ENCODE measurements around the gene GSK3A.
"Not testable (repeated sequence)": the region's sequence is repeated elsewhere in the genome, so short reads cannot be mapped to it uniquely, and the experiment has no call there.

Gene GSK3A

GRCh38 chr19:42275103-42275502 is 32.7 kb upstream of the GSK3A start:
- Mint-ChIP-seq H3K27me3 (no peaks in the 10 kb centered on the region), H3K9me3 (no peaks in the 10 kb centered on the region), H3K27ac (peak overlapping the region; percentile 46), H3K4me3 (no peak overlapping the region), H3K36me3 (peaks cover 37% of the 10 kb centered on the region), H3K4me1 (peaks cover 56% of the 10 kb centered on the region)
- ATAC-seq: no peak

- H3K36me3 Mint-ChIP-seq: peaks cover 37% of the 10 kb centered on the region
Measured at GRCh38 chr19:42274065-42274682, 31.8 kb upstream of the GSK3A start.

GRCh38 chr19:42273407-42274064 is 31.1 kb upstream of the GSK3A start:
- ATAC-seq: no peak
- peaks cover 52% of the 10 kb centered on the region for H3K4me1 Mint-ChIP-seq
- peaks cover 37% of the 10 kb centered on the region for H3K36me3 Mint-ChIP-seq
- no peaks in the 10 kb centered on the region for H3K9me3 Mint-ChIP-seq
- no peak overlapping the region for H3K4me3 Mint-ChIP-seq
- no peak overlapping the region for H3K27ac Mint-ChIP-seq
- H3K27me3 Mint-ChIP-seq: no peaks in the 10 kb centered on the region

More at GRCh38 chr19:42274065-42274682, 31.8 kb upstream of the GSK3A start:
- H3K4me1 Mint-ChIP-seq: peaks cover 58% of the 10 kb centered on the region
- no peak for ATAC-seq
- H3K27ac Mint-ChIP-seq: peak overlapping the region; percentile 46
- no peaks in the 10 kb centered on the region for H3K27me3 Mint-ChIP-seq
- H3K4me3 Mint-ChIP-seq: no peak overlapping the region
- H3K9me3 Mint-ChIP-seq: no peaks in the 10 kb centered on the region

- Mint-ChIP-seq H3K36me3 (peaks cover 37% of the 10 kb centered on the region), H3K4me1 (peaks cover 46% of the 10 kb centered on the region), H3K4me3 (no peak overlapping the region), H3K9me3 (no peaks in the 10 kb centered on the region), H3K27me3 (no peaks in the 10 kb centered on the region), H3K27ac (no peak overlapping the region)
- no peak for ATAC-seq
Measured at GRCh38 chr19:42272989-42273406, 30.6 kb upstream of the GSK3A start.

- no peak overlapping the region for H3K27ac Mint-ChIP-seq
- no peak for ATAC-seq
- peaks cover 45% of the 10 kb centered on the region for H3K4me1 Mint-ChIP-seq
- H3K27me3 Mint-ChIP-seq: no peaks in the 10 kb centered on the region
- peaks cover 37% of the 10 kb centered on the region for H3K36me3 Mint-ChIP-seq
- H3K4me3 Mint-ChIP-seq: no peak overlapping the region
- H3K9me3 Mint-ChIP-seq: no peaks in the 10 kb centered on the region
Measured at GRCh38 chr19:42272535-42272897, 30.1 kb upstream of the GSK3A start.

GRCh38 chr19:42271861-42272534 is 29.6 kb upstream of the GSK3A start:
- Mint-ChIP-seq H3K27me3 (no peaks in the 10 kb centered on the region), H3K4me1 (peaks cover 45% of the 10 kb centered on the region), H3K4me3 (no peak overlapping the region), H3K9me3 (no peaks in the 10 kb centered on the region), H3K27ac (no peak overlapping the region), H3K36me3 (peaks cover 37% of the 10 kb centered on the region)
- no peak for ATAC-seq

- Mint-ChIP-seq H3K9me3 (no peaks in the 10 kb centered on the region), H3K27ac (no peak overlapping the region)
Measured at GRCh38 chr19:42271045-42271419, 28.6 kb upstream of the GSK3A start.

GRCh38 chr19:42270346-42271044 is 28.1 kb upstream of the GSK3A start:
- Mint-ChIP-seq H3K4me1 (peaks cover 37% of the 10 kb centered on the region), H3K27ac (no peak overlapping the region), H3K36me3 (peaks cover 30% of the 10 kb centered on the region), H3K9me3 (no peaks in the 10 kb centered on the region), H3K4me3 (peak overlapping the region; percentile 90), H3K27me3 (no peaks in the 10 kb centered on the region)
- ATAC-seq: no peak

More at GRCh38 chr19:42271045-42271419, 28.6 kb upstream of the GSK3A start:
- no peaks in the 10 kb centered on the region for H3K27me3 Mint-ChIP-seq
- H3K4me3 Mint-ChIP-seq: peak overlapping the region; percentile 41
- peaks cover 33% of the 10 kb centered on the region for H3K36me3 Mint-ChIP-seq
- ATAC-seq: no peak
- H3K4me1 Mint-ChIP-seq: peaks cover 41% of the 10 kb centered on the region

- no peak for ATAC-seq
- Mint-ChIP-seq H3K9me3 (no peaks in the 10 kb centered on the region), H3K4me3 (peak overlapping the region; percentile 90), H3K4me1 (peaks cover 29% of the 10 kb centered on the region), H3K36me3 (peaks cover 22% of the 10 kb centered on the region), H3K27me3 (no peaks in the 10 kb centered on the region), H3K27ac (no peak overlapping the region)
Measured at GRCh38 chr19:42269478-42270345, 27.3 kb upstream of the GSK3A start.

- ATAC-seq: peak; percentile 94
- Mint-ChIP-seq H3K27me3 (no peaks in the 10 kb centered on the region), H3K4me1 (peaks cover 26% of the 10 kb centered on the region), H3K9me3 (no peaks in the 10 kb centered on the region), H3K36me3 (peaks cover 14% of the 10 kb centered on the region), H3K27ac (no peak within 1 kb of the TSS), H3K4me3 (peak within 1 kb of the TSS; percentile 90)
Measured at GRCh38 chr19:42268704-42269477, 26.5 kb upstream of the GSK3A start, which contains the start of gene CIC. Gene CIC, plus strand, starts transcription at chr19:42269252. Its CDS starts 2,532 bp downstream, at chr19:42271784.

- Mint-ChIP-seq H3K4me1 (peaks cover 26% of the 10 kb centered on the region), H3K9me3 (no peaks in the 10 kb centered on the region), H3K27me3 (no peaks in the 10 kb centered on the region), H3K27ac (no peak overlapping the region), H3K36me3 (peaks cover 7% of the 10 kb centered on the region), H3K4me3 (no peak overlapping the region)
- ATAC-seq: peak; percentile 86
Measured at GRCh38 chr19:42268142-42268703, 25.8 kb upstream of the GSK3A start.

- no peaks in the 10 kb centered on the region for H3K9me3 Mint-ChIP-seq
- no peak overlapping the region for H3K27ac Mint-ChIP-seq
- H3K36me3 Mint-ChIP-seq: peaks cover 5% of the 10 kb centered on the region
- no peaks in the 10 kb centered on the region for H3K27me3 Mint-ChIP-seq
- H3K4me1 Mint-ChIP-seq: peaks cover 26% of the 10 kb centered on the region
- no peak for ATAC-seq
- H3K4me3 Mint-ChIP-seq: no peak overlapping the region
Measured at GRCh38 chr19:42267644-42268141, 25.3 kb upstream of the GSK3A start.

GRCh38 chr19:42266928-42267603 is 24.7 kb upstream of the GSK3A start:
- not testable (repeated sequence) for H3K27me3 Mint-ChIP-seq, ATAC-seq, H3K27ac Mint-ChIP-seq, H3K4me3 Mint-ChIP-seq, H3K9me3 Mint-ChIP-seq, H3K36me3 Mint-ChIP-seq
- peaks cover 26% of the 10 kb centered on the region for H3K4me1 Mint-ChIP-seq

Measured in stimulated activated memory B cell treated with anti-CD40 and anti-IgM and Interleukin-4, amounts not matched to agents 10 μg/mL and 1 μg/mL and 100 μg/mL, for 72 hours (primary cell).